CD4-positive, alpha-beta T cell treated with Interleukin-2 at 100 ng/mL for 4 hours (primary cell): ENCODE data around the gene ESPN.

Source experiments
- DNase-seq: peaks from one replicate; pipeline ENCODE4 v3.0.0-alpha.2; 2020; ENCODE audit warnings: low spot score

The ESPN gene

GRCh38 chr1:6466751-6467150 is 42.2 kb downstream of the ESPN start:
- no peak for DNase-seq

DNA sequence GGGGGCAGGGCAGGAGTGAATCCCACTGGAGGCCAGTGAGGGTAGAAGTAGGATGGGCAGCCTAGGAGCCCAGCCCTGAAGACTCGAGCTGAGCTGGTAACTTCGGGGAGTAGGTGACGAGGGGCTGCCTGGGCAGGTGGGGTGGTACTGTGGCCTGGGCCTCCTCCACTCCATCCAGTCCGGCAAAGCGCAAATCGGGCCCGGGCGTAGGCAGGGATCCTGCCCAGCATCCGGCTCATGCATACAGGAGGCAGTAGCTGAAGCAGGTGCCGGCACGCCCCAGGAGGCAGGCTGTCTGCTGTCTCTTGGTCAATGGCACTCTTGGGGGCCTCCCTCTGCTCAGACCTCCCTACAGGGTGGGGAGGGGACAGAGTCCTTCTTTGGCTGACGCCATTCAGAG is 42.6 kb downstream of the ESPN start:
- DNase-seq = no peak

GRCh38 chr1:6467744-6468688 is 43.4 kb downstream of the ESPN start:
- DNase-seq = no peak

DNA sequence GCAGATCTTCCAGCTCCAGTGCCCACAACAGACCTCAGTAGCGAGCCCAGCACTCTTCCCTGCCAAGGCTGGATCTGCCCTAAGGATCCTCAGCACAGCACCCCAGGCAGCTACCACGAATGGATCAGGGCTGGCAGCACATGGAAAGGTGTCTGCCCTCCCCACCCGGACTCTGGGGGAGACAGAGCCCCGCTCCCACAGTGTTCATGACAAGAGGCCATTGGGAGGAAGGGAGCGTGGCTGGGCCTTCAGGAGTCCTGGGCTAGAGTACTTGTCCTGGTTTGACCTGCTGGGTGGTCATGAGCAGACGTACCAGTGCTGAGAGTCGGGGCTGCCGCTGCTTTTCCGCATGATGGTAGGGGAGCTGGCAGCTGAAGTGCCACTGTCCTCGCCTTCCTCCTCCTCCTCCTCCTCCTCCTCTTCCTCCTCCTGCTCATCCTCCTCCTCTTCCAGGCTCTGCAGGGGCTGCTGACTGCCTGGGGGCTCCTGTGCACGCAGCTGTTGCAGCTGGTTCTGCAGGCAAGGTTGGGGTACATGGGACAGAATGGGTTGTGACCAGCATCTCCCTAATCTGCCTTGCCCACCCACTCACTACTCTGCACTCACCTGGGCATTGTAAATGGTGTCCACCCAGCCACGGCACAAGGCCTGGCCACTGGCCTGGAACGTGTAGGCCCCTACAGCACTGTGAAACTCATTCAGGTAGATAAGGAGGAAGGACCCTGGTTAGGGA is 44.3 kb downstream of the ESPN start:
- DNase-seq = no peak

DNA sequence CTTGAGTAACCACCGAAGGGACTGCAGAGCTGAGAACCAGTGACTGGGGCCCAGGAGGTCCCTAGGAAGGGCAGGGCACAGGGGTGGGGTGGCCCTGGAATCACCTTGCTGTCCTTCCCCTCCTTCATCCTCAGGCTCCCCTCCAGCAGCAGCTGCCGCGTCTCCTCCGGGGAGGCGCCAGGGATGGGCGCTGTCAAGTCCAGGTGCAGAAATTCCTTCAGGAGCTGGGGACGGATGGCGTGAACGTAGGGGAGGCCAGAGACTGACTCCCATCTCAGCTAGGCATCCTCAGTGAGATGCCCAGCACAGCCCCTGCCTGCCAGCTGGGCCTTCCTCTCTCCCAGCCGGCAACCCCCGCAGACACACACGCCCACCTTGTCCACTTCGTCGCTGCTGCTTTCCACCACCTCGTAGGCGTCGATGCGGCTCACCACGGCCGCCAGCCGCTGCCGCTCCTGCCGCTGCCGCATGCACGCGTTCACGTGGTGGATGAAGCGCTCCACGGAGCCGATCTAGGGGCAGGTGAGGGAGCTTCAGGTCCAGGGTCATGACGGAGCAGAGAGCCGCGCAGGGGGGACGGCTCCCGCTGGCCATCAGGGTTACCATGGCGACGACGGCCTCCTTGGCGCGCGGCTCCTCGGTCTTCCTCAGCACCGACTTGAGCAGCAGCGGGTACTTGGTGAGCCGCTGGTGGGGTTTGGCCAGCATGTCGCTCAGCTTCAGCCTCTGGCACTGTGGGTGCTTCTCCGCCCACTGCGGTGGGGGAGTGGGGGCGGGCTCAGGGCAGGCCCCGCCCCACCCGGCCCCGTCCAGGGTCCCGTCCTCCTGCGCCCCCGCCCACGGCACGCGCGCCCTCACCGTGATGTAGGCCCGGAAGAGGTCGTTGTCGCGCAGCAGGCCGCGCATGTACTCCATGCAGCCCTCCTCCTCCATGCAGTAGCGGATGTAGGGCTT is 45.8 kb downstream of the ESPN start:
- no peak for DNase-seq

DNA sequence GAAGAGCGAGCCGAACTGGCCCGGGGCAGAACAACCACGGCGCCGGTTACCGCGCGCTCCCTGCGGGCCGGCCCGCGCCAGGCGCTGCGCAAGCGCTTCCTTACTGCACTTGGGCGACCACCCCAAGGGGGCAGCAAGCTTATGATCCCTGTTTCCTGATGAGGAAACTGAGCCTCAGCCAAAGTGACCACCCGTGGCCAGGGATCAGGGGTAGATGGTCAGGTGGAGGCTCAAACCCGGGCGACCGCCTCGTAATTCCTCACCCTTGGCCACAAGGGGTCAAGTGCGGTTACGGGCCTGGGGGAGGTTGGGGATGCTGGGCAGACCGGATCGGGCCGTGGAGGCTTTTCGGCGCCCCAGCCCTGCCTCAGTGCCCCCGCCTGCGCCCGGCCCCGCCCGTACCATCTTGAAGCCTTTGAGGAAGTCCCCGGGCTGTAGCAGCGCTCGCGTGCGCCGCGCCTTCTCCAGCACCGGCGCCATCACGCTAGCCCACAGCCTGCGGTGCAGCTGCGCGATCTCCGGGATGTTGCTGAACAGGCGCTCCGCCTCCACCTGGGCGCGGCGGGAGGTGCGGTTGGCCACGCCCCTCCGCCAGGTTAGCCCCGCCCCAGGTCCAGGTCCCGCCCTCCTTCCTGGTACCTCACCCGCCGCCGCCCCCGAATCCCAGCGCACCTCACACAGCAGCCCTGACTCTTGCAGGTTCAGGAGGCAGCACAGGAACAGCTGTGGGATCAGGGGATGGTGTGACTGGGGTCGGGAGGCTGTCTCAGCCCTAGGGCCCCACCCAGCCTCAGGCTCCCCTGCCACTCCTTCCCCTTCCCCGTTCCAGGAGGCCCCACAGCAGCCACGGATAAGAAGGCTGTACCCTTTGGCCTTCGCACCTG is 46.8 kb downstream of the ESPN start:
- DNase-seq = peak; percentile 30

DNA sequence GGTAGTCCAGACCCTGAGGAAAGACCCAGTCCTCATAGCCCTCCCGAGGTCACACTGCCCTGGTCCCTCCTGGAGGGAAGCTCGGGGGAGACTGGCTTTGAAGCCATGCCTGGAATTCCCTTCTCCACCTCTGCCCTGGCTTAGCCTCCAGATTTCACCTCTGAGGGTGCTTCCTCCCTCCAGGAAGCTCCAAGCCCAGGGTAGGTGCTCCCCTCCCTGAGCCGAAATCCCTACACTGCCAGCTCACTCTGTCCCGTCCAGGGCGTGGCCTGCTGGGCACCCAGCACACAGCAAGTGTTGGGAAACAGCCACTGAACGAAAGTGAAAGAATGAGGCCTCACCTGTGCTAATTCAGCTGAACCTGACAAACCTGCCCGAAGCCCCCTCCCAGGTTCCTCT is 47.4 kb downstream of the ESPN start:
- no peak for DNase-seq

GRCh38 chr1:6472391-6472790 is 47.8 kb downstream of the ESPN start:
- no peak for DNase-seq

- no peak for DNase-seq
These were observed 48.6 kb downstream of the ESPN start for GRCh38 chr1:6473156-6473555.

- DNase-seq = no peak
These were observed 49.6 kb downstream of the ESPN start for GRCh38 chr1:6473974-6474814.

DNA sequence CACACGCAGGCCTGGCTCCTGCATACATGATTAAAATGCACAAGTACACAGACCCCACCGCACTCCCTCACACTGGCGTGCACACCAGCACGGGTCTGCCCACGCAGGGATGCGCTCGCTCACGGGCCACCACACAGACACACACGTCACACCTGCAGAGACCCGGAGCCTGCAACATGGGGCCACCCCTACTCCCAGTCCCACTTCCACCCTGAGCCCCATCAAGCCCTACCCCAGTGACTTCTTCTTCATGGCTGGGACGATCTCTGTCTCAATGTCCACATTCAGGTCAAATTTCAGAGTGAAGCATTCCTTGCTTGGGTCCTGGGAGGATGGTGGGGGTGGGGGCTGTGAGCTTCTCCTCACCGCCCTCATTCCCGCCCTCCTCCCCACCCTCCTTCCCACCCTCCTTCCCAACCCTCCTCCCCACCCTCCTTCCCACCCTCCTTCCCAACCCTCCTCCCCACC is 50.3 kb downstream of the ESPN start:
- no peak for DNase-seq

DNA sequence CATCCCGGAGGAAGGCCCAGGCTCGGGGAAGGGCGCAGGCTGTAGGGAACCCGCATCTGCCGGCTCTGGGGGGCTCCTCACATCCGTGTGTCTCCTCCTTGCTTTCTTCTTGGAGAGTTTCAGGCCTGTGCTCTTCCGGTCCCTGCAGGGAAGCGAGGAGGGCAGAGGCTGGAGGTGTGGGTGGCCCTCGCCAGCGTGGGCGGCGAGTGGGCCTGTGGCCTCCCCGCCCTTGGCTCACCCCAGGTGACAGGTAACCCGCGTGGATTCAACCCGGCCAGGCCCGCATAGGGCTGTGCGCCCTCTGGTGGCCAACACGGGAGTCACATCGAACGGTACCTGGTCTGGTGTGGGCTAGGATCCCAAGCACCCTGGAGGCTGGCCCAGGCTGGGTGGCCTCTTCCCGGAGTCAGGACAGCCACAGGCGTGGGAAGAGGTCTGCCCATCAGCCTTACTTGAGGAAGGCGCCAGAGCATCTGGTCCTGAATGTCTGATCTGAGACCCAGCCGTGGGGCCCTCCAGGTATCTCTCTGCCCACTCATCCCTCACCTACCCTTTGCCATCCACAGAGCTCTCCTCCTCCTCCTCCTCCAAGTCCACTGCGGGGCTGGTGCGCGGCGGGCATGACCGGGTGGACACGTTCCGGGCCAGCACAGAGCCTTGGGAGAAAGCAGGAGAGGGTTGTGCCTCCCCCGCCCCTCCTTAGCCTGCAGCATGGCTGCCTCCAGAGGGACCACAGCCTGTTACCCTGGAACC is 51.0 kb downstream of the ESPN start:
- peak; percentile 87 for DNase-seq

GRCh38 chr1:6476483-6476882 is 51.9 kb downstream of the ESPN start:
- DNase-seq = no peak

DNA sequence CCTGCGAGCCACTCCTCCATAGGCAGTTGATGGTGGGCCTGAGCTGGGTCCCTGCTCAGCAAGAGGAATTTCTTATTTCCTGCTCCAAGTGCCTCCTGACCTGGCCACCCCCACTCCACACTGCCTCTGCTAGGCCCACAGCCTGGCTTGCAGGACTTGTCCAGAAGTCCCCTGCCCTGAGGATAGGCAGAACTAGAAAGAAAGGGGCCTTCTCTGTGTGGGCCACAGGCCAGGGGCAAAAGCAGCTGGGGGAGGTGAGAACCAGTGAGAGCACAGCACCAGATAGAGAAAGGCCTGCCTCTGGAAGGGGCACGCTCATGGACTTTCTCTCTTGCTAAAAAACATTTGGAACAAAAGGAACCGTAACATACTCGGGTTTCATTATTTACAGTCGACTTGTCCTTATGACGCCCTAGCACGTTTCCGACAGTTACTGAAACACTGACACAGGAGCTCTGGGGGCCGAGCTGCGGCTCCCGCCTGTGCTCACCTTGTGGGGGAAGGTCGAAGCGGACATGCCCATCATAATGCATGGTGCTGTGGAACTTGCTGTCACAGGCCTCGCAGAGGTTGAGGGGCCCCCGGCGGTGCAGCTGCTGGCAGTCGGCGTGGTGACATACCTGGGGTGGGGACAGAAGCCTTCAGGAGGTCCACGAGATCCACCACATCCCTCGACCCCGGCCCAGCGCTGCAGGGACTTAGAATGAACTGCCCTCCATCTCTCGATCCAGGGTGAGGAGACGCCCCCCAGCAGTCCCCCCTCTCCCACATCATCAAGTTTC is 52.7 kb downstream of the ESPN start:
- DNase-seq = no peak

GRCh38 chr1:6481820-6482219 is 57.2 kb downstream of the ESPN start:
- no peak for DNase-seq

- DNase-seq = no peak
These were observed 58.6 kb downstream of the ESPN start for GRCh38 chr1:6483017-6483760.

- DNase-seq = no peak
These were observed 59.2 kb downstream of the ESPN start for GRCh38 chr1:6483761-6484117.

DNA sequence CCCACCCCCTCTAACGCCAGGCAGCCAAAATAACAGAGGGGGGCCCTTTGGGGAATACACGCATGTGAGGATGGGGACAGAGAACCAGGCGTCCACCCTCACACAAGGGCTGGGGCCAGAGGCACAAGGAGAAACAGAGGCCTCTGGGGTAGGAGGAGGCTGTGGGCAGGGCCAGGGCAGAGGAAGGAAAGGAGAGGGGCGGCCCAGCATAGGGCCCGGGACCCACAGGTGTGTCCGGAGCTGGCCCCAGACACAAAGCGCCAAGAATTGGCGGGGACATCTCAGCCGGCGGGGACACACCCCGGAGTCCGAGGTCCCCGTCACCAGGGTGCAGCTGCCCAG is 60.2 kb downstream of the ESPN start:
- DNase-seq = no peak
